ENCODE results near the gene IBA57.

IBA57 gene

GRCh38 chr1:228190182-228190581, 24.6 kb downstream of the IBA57 start:
- no peak for DNase-seq (ENCODE audit: low read depth, low spot score)

DNA sequence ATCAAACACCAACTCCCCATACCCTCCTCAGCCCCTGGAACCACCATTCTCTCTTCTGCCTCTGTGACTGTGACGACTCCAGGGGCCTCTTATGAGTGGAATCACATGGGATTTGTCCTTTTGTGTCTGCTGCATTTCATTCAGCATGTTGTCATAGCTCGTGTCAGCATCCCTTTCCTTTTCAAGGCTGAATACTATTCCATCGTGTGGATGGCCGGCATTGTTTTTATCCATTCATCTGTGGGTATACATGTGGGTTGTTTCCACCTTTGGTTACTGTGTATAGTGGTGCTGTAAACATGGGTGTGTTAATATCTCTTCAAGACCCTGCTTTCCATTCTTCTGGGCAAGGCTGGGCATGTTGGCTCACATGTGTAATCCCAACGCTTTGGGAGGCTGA, 25.2 kb downstream of the IBA57 start:
- no peak for DNase-seq (ENCODE audit: low read depth, low spot score)

- no peak for DNase-seq (ENCODE audit: low read depth, low spot score)
These were observed 28.8 kb downstream of the IBA57 start for GRCh38 chr1:228194436-228194835.

DNA sequence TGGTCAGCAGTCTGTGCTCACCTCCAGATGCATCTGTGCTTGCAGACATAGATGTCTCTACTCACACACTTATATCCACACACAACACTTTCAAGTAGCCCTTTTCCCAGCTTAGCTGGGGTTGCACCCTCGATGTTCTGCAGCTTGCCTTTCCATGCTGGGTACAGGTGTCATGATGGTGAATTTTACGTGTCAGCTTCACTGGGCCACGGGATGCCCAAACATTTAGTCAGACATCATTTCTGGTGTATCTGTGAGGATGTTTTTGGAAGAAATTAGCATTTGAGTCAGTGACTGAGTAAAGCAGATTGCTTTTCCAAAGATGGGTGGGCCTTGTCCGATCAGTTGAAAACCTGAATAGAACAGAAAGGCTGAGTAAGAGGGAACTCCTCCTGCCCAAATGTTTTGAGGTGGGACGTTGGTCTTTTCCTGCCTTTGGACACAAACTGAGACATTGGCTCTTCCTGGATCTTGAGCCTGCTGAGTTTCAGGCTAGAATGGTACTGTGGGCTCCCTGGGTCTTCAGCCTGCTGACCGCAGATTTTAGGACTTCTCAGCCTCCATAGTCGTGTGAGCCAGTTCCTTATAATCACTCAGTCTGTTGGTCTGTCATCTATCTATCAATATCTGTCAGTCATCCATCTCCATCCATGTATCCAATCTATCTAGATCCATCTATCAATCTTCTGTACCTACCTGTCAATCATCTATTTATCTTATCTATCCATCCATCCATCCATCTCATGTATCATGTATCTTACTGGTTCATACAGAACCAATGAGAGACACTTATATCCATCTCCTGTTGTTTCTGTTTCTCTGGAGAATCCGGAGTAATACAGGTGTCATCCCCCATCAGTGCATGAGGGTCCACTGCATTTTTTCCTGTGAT, 29.6 kb downstream of the IBA57 start:
- DNase-seq (ENCODE audit: low read depth, low spot score): no peak

- no peak for DNase-seq (ENCODE audit: low read depth, low spot score)
These were observed 32.0 kb downstream of the IBA57 start for GRCh38 chr1:228197555-228198147.

GRCh38 chr1:228198977-228199590, 33.5 kb downstream of the IBA57 start:
- DNase-seq (ENCODE audit: low read depth, low spot score): no peak

- DNase-seq (ENCODE audit: low read depth, low spot score): no peak
These were observed 39.4 kb downstream of the IBA57 start for GRCh38 chr1:228204958-228205357.

DNA sequence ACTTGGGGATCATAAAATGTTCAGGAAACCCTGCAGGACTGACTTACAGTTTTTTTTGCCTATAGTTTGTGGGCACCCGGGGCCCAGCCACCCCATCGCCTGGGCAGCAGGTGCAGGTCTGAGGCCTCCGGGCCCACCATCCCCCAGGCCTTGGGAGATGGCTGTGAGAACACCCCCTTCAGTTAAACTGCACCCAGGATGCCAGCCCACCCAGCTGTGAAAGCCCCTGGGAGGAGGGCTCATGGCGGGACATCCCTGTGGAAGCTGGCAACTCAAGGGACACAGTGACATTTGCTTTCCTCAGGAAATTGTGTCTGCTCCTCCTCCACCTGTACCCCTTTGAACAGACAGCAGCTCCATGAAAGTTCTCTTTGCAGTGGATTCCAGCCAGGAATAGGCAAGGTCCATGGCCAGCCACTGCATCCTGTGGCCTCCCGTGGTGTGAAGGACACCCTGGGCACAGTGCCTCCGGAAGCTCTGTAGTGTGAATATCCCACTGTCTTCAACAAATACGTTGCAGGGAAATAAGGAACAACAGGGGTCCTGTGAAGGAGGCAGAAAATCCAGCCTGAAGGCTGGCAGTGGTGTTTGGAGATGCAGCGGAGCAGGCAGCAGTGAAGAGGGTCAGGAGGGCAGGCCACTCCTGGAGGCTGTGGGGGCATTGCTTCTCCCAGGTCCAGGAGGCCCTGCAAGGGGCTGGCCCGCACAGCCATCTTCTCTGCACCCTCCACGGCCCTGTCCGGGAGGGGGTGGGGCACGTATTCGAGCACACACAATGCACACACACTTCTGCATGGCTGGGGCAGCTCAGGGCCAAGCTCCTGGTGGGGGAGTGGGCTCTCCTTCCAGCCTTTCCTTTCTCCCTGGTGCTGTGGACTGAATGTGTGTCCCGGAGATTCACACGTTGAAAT, 40.2 kb downstream of the IBA57 start:
- DNase-seq (ENCODE audit: low read depth, low spot score): no peak

DNA sequence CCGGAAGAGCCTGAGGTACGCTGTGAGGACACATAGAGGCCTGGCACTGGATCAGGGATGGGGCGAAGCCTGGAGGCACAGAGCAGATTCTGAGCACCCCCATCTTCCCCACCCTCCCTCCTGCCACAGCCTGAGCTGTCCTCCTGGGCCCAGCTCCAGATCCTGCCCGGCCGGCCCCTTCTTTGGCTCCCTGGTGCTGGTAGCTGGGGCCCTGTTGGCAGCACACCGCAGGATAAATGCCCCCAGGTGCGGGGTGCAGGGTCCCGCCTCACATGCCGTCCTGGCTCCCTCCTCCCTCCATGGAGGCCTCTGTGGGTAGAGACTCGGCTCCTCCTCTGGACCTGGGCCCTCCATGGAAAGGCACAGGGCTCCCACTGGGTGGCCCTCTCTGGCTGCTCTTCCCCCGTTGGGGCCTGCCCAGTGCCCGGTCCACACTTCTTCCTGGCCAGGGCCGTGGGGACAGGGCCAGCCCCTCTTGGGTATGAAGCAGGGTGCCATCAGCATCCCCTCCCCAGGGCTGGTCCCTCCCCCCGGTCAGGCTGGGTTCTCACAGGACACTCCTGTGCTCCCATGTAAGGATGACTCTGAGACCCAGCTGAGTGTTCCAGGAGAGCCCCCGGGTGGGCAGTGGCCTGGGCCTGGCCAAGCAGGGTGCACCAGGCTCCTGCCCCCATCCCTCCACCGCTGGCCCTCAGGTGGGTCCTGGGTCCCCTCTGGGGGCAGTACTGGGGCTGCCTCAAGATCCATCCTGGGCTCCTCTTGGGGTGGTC, 41.2 kb downstream of the IBA57 start:
- no peak for DNase-seq (ENCODE audit: low read depth, low spot score)

DNA sequence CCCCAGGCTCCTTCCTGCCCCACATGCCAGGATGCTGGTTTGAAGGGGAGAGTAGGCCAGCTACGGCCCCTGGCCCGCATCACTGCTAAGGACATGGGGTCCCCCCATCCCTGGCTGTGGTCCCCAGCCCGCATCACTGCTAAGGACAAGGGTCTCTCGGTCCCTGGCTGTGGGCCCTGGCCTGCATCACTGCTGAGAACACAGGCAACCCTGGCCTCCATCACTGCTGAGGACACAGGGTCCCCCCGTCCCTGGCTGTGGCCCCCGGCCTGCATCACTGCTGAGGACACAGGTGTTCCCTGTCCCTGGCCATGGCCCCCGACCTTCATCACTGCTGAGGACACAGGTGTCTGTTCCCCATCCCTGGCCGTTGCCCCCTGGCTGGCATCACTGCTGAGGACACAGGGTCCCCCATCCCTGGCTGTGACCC, 41.8 kb downstream of the IBA57 start:
- no peak for DNase-seq (ENCODE audit: low read depth, low spot score)

- no peak for DNase-seq (ENCODE audit: low read depth, low spot score)
These were observed 42.5 kb downstream of the IBA57 start, which contains the start of gene OBSCN for GRCh38 chr1:228207851-228208821. Gene OBSCN, plus strand, starts transcription at chr1:228208044. Its CDS starts 3,740 bp downstream, at chr1:228211784.

DNA sequence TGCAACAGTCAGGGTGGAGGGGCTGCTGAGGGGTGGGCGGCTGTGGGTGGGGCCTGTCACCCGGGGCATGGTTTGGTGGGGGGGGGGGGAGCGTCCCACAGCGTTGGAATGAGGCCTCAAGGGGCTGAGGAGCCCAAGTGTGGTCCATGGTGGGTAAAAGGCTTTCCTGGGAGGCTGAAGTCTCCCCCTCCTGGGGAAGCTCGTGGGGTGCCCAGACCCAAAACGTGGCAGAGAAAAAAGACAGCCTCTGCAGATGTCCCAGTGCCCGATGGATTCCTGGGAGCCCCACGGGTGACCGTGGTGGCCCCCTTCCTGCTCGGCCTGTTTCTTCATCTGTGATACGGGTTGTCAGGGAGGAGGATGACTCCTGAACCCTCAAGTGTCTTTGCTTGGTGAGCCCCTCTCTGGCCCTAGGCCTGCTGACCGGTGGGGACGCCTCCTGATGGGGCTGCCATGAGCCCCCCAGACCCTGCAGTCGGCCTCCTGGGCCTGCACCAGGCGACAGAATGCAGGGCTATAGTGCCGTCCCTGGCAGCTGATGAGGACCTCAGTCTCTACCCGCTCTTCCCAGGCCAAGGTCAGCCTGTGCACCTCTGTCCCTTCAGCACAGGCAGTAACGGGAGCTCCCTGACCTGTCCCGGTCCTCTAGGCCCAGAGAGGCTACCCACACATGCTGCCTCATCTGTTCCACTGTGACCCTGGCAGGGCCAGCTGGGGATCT, 43.4 kb downstream of the IBA57 start:
- no peak for DNase-seq (ENCODE audit: low read depth, low spot score)

- DNase-seq (ENCODE audit: low read depth, low spot score): no peak
These were observed 44.1 kb downstream of the IBA57 start for GRCh38 chr1:228209657-228210056.

GRCh38 chr1:228210076-228210651, 44.6 kb downstream of the IBA57 start:
- DNase-seq (ENCODE audit: low read depth, low spot score): no peak

- no peak for DNase-seq (ENCODE audit: low read depth, low spot score)
These were observed 45.3 kb downstream of the IBA57 start for GRCh38 chr1:228210712-228211530.

GRCh38 chr1:228211531-228212414, 46.2 kb downstream of the IBA57 start:
- DNase-seq (ENCODE audit: low read depth, low spot score): no peak
